Measurements from ENCODE around the gene SDHAF2.
"Not testable (repeated sequence)": the region's sequence is repeated elsewhere in the genome, so short reads cannot be mapped to it uniquely, and the experiment has no call there.

The SDHAF2 gene

DNA sequence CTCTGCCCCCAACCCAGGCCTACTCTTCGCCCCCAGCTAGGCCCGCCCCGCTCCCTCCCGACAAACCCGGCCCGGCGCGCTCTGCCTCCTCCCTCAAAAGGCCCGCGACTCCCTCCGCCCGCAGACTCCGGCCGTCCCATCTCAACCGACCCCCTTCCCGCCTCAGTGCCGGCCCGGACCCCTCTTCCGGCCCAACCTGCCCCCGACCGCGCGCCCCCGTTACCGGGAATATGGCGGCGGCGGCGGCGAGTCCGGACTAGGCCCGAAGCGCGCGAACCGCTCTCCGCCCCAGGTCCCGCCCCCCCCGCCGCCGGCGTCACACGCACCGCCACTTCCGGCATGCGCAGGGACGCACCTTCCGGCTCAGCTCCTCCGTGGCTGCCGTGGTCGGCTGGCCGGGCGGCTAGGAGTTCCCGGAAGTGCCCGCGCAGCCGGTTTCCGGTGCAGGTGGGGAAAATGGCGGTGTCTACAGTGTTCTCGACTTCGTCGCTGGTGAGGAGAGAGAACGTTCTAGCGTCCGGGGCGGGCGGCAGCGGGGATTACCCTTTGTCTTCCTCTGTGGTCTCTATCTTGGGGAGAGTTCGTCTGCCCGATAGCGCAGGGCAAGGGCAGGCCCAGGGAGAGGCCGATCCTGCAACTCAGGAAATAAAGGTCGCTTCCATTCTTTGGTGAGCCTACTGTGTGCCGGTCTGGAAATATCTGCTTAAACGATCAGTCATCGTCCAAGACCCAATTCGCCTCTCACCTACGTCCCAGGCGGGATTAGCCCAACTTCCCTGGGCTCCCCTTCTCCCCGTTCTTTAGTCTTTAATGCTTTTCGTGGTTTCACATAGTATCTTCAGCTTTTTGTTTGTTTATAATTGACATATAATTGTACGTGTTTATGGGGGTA is at the start of gene SDHAF2, which contains the start of gene CPSF7:
SDHAF2 (plus strand) TSS at position 434 of the 892 bp plus-strand sequence; CDS start at position 457, 23 bp downstream.
CPSF7 (minus strand) TSS at position 285 of the 892 bp plus-strand sequence. CDS start 740 bp downstream, outside the sequence.
- peak; percentile 96 for DNase-seq (ENCODE audit: low read depth)

- no peak for DNase-seq (ENCODE audit: low read depth)
These were observed 49.0 kb upstream of the SDHAF2 start for GRCh38 chr11:61380884-61381283.

DNA sequence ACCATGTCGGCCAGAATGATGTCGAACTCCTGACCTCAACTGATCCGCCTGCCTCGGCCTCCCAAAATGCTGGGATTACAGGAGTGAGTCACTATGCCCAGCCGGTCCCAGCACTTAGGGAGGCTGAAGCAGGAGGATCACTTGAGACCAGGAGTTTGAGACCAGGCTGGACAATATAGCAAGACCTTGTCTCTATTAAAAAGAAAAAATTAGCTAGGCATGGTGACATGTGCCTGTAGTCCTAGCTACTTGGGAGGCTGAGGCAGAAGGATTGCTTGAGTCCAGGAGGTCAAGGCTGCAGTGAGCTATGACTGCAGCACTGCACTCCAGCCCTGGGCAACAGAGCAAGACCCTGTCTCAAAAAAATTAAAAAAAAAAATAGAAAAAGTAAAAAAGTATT is 46.1 kb upstream of the SDHAF2 start:
- not testable (repeated sequence) for DNase-seq (ENCODE audit: low read depth)

DNA sequence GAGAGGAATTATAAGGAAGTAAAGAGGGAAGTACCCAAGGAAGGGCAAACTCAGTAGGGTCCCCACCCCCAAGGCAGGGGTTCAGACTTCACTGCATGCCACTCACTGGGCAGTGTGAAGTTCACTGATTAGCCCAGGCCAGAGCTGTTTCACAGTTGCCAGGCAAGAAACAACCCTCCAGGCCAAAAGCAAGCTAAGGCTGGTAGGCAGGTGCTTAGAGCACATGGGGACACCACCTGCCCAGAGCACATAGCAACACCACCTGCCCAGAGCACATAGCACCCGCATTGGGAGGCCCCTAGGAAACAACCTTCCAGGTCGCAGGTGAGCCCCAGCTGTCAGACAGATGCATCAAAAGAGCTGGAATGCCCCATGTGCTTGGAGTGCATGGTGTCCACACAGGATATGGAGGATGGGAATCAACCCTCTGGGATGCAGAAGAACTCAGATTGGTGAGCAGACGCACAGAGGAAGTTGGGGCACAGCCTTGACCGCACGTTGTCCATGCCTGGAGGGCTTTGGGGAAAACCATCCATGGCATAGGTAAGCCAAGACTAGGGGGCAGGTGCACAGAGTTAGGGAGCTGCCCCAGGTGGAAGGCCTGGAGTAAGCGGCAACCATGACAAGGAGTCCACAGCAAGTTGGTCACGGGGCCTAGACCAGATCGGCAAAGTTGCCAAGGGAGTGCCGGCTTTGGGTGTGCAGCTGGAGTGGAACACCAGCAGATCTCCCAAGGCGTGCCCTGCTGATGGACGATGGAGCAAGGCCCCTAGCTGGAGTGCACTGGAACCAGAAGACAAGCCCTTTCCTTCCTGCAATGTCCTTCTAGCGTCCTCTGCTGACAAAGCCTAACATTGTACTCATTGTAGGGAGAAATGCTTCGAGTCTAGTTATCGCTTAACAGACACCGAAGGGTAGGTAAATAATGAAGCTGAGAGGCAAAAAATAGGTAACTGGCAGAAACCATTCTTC is 45.4 kb upstream of the SDHAF2 start:
- no peak for DNase-seq (ENCODE audit: low read depth)

GRCh38 chr11:61390161-61390560 is 39.8 kb upstream of the SDHAF2 start:
- DNase-seq (ENCODE audit: low read depth) = peak; percentile 73

DNA sequence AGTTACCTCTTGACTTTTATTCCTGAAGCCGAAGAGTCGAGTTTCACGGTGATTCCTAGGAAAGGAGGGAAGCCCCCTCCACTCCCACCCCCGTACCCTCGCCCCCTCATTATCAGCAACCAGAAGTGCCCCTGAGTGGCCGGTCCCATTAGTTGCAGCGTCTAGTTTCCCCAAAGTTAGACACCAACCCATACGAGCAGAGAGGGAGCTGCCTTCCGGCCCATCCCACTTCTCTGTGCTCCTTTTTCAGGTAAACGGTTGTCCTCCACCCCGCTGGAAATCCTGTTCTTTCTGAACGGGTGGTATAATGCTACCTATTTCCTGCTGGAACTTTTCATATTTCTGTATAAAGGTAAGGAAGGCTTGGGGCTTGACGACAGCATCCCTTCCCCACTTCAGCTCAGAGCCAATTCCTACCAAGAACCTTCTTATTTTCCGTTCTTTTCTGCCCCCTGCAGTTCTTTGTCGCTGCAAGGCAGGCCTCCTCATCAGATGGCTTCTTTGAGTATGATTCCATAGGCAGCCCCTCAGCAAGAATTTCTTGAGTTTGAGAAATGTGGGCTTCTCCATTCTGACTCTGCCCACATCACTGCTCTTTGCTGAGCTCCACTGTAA is 36.8 kb upstream of the SDHAF2 start:
- DNase-seq (ENCODE audit: low read depth) = no peak

DNA sequence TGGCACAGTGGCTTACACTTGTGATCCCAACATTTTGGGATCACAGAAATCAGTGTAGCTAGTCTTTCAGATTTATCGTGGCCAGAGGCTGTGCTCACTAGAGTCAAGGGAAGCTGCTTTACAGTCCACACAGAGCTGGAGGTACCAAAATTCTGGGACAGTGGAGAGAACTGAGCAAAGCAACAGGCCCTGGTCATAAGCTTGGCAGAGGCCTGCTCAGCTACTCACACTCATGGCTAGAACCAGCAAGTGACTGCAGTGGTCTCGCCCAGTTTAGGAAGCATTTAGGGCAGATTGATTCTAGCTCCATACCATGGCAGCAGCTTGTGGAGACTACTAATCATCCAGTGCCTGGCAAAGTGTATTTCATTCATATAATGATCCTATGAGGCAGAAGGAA is 28.8 kb upstream of the SDHAF2 start:
- DNase-seq (ENCODE audit: low read depth) = no peak

DNA sequence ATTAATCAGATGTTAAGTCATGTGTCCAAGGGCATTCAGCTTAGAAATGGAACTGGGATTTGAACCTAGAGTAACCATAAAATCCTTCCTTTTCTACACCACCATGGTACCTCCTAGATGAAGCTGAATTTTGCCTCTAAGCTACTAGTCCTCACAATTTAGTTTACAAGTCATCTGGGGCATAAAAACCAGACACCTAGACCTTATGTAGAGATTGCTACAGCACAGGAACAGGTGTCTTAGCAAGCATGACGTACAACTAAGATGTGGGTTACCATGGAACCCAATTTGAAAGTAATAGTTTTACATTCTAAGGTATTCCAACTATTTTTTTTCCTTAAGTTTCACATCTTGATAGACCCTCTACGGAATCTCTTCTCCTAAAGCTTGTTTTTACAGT is 28.4 kb upstream of the SDHAF2 start:
- DNase-seq (ENCODE audit: low read depth) = no peak

GRCh38 chr11:61403658-61404057 is 26.3 kb upstream of the SDHAF2 start:
- no peak for DNase-seq (ENCODE audit: low read depth)

DNA sequence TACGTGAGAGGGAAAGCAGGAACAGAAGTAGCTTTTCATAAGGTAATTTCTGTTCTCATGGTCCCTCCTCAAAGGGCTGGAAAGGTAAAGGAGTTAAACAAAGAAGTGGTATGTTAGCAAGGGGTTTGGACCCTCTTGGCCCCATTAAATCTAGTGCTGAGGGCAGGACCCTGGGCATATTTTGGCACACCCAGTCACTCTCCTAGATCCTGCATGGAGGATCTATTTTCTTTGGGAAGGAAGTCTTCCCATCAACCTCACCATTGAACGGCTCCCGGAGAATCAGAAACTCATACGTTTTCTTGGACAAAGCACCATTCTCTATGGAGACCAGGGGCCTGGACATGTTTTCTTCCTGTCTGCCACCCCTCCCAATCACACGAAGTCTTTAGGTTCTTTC is 25.8 kb upstream of the SDHAF2 start:
- no peak for DNase-seq (ENCODE audit: low read depth)

- DNase-seq (ENCODE audit: low read depth) = no peak
These were observed 25.3 kb upstream of the SDHAF2 start for GRCh38 chr11:61404641-61405040.

DNA sequence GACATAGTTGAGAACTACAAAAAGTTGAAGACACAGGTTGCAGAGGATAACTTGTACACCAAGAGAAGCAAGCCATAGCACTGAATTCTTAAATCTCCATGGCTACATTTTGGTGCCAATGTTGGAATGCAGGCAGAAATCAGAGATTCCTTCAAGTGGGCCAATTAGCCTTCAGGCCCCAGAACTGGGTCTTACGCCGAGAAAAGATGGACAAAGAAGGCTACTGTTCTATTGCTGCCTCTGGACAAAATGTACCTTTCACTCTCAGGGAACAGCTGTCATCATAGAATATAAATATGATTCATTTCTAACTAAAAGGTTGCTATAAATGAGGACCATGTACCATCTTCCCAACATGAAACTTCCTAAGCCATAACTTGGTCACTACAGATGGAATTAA is 23.9 kb upstream of the SDHAF2 start:
- no peak for DNase-seq (ENCODE audit: low read depth)

DNA sequence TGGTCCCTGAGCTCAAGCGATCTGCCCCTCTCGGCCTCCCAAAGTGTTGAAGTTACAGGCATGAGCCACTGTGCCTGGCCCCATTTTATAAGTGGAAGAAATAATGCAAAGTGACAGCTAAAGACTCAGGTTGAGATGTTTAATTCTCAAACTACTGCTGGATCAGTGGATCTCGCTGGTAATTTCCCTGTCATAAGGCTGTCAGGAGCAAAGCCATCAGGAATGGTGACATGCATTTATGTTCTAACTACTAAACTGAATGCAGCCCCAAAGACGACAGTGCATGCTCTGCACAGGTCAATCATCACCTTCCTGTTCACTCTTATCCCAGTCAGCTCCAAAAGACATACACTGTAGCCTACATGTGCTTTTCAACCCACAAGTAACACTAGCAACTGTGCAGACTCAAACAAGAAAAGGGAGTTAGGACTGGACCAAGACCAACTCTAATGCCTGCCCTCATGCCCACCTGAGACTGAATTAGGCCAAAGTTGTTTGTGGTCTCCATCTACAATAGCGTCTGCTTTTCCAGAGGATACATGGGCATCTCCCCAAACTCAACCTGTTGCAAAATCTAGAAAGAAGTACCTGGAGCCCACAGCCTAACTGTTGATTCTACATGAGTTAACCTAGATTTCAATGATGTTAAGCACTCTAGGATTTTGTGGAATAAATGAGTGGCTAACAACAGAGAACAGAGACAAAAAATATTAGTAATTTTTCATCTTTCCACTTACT is 22.8 kb upstream of the SDHAF2 start:
- no peak for DNase-seq (ENCODE audit: low read depth)

DNA sequence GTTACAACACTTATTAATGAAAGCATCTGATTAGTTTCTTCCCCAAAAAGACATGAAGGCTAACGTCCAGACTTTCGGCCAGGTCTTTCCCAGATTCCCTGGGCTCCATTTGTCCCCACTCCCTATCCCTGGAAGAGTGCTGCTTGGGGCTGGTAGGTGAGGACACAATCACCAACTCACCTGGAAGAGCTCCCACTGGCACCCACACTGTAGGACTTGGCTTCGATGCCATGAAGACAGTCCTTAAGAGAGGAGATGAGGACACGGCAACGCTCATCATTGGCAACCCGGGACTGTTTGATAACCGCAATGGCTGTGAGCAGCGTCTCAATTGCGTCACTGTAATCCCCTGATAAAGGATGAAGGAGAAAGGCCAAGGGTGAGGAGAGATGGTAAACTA is 18.3 kb upstream of the SDHAF2 start:
- DNase-seq (ENCODE audit: low read depth) = no peak

- DNase-seq (ENCODE audit: low read depth) = peak; percentile 52
These were observed 16.4 kb upstream of the SDHAF2 start for GRCh38 chr11:61413496-61413895.

DNA sequence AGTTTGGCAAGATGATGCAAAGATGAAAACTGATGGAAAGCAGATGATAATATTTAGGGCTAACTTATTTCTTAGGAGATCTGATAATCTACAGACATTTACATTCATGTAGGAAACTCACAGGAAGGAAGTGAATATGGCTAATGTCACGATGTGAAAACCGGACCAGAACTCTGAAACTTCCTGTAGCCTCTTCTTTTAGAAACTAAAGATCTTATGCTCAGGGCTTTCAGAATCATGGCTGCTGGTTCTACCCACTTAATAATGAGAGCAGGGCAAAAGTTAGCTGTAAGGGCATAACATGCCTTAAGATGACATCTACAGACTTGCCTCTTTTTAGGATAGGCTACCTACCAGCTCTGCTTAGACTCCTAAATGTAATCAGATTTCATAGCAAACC is 15.4 kb upstream of the SDHAF2 start:
- no peak for DNase-seq (ENCODE audit: low read depth)

GRCh38 chr11:61415381-61415780 is 14.5 kb upstream of the SDHAF2 start:
- no peak for DNase-seq (ENCODE audit: low read depth)

GRCh38 chr11:61416941-61417340 is 13.0 kb upstream of the SDHAF2 start:
- no peak for DNase-seq (ENCODE audit: low read depth)

GRCh38 chr11:61417670-61418069 is 12.3 kb upstream of the SDHAF2 start:
- peak; percentile 69 for DNase-seq (ENCODE audit: low read depth)

- DNase-seq (ENCODE audit: low read depth) = no peak
These were observed 11.8 kb upstream of the SDHAF2 start for GRCh38 chr11:61418136-61418535.

- no peak for DNase-seq (ENCODE audit: low read depth)
These were observed 7.7 kb upstream of the SDHAF2 start for GRCh38 chr11:61422226-61422625.
